Daoy (cell line): ENCODE results near the gene RGS7. TPM values are rescaled to one million over a fixed set of nuclear protein-coding genes. Genes with fewer than 3 reads are reported as not detected.

Source experiments
- total RNA-seq: library from RNA; depleted of rRNA; stranded (reverse); fragments of >200 nt; shearing (Covaris generic); gene quantifications from 2 replicates; pipeline ENCODE4 v1.2.3, GENCODE V29; 2014; rRNA removed

The RGS7 gene
- total RNA-seq, 1 experiment from 2014 or later = 0.74 TPM

Other genes with a start within 250 kb of the RGS7 start
- gene FH, start 162.6 kb upstream of the RGS7 start, total RNA-seq = 103 and 104 TPM in 2 replicates
- gene KMO, start 175.2 kb upstream of the RGS7 start, total RNA-seq = 0.17 and 17.1 TPM in 2 replicates